ENCODE results near the gene ZNF557. TPM values are rescaled to one million over a fixed set of nuclear protein-coding genes. Genes with fewer than 3 reads are reported as not detected.
A peak's percentile ranks its signal among the peaks of the same experiment; 100 is the strongest.

ZNF557 gene
- total RNA-seq, 1 donor, result 19.5 TPM

DNA sequence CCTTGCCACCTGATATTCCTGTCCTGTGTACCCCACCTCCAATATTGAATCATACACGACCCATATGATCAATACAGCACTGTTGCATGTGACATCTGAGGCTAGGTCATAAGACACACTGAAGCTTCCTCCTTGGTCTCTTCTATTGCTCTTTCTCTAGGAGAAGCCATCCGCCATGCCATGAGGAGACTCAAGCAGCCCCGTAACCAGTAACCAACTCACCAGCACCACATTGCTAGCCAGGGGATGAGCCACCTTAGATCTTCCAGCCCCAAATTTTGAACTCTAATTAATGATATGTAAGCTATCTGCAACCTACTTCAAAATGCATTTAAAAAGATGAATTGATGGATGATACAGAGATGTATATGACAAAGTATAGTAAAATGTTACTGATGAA is 28.6 kb downstream of the ZNF557 start:
- H4K20me1 ChIP-seq (ENCODE audit: insufficient read depth, low read length), result no peaks in the 10 kb centered on the region
- TF ChIP-seq CTCF (IDR thresholded peaks at IDR 0.05; ENCODE audit: extremely low read depth, low read depth, low read length), result no peak
- peak overlapping the region; percentile 90 for H3K4me3 ChIP-seq (ENCODE audit: insufficient read depth, low read length)
- H3K36me3 ChIP-seq (ENCODE audit: insufficient read depth, low read length), result no peaks in the 10 kb centered on the region
- no peaks in the 10 kb centered on the region for H3K9me3 ChIP-seq (ENCODE audit: low read depth, low read length)
- no peak for DNase-seq (ENCODE audit: insufficient read length, low spot score, missing footprints)
- H3K79me2 ChIP-seq (ENCODE audit: insufficient read depth, low read length), result no peaks in the 10 kb centered on the region
- H3K4me1 ChIP-seq (ENCODE audit: insufficient read depth, low read length), result peaks cover 5% of the 10 kb centered on the region
- H2AFZ ChIP-seq (ENCODE audit: low read length), result no peak overlapping the region
- no peaks in the 10 kb centered on the region for H3K27me3 ChIP-seq (ENCODE audit: insufficient read depth, low read length)
- peak overlapping the region; percentile 93 for H3K4me2 ChIP-seq (ENCODE audit: insufficient read depth, low read length)
- H3K27ac ChIP-seq (ENCODE audit: low read depth, low read length), result no peak overlapping the region

DNA sequence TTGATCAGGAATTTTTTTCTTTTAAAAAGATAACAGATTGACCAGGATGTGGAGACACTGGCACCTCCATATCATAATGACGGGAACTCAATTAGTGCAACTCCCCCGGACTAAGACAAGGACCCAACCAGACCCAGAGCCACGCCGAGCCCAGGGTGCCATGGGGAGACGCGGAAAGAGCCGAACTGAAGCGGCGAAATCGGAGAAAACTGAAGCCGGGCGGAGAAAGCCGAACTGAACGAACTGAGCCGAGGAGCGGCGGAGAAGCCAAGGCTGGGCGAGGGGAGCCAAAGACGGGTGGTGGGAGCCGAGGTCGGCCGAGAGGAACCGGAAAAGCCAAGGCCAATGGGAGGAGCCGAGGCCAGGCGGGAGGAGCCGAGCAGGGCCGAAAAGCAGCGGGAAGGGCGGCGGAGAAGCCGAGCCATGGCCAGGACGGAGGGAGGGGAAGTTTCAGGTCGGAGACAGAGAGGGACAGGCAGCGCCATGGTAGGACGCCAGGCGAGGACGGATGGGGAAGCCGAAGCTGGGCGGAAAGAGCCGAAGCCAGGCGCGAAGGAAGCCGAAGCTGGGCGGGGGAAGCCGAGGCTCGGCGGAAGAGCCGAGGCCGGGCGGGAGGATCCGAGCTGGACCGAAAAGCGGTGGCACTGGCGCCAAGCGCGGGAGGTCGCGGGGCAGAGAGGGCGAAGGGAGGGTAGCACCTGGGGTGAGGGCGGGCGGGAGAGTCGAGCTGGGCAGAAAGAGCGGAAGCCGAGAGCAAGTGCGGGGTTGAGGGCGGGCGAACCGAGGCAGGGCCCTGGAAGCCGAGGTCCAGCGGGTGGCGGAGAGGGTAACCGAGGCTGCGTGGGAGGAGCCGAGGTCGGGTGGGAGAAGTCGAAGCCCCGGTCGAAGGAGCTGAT is 29.4 kb downstream of the ZNF557 start:
- H3K79me2 ChIP-seq (ENCODE audit: insufficient read depth, low read length), result no peaks in the 10 kb centered on the region
- no peak for TF ChIP-seq CTCF (IDR thresholded peaks at IDR 0.05; ENCODE audit: extremely low read depth, low read depth, low read length)
- H3K36me3 ChIP-seq (ENCODE audit: insufficient read depth, low read length), result no peaks in the 10 kb centered on the region
- no peaks in the 10 kb centered on the region for H4K20me1 ChIP-seq (ENCODE audit: insufficient read depth, low read length)
- H2AFZ ChIP-seq (ENCODE audit: low read length), result peak overlapping the region; percentile 96
- peaks cover 5% of the 10 kb centered on the region for H3K4me1 ChIP-seq (ENCODE audit: insufficient read depth, low read length)
- H3K9me3 ChIP-seq (ENCODE audit: low read depth, low read length), result no peaks in the 10 kb centered on the region
- peak; percentile 95 for DNase-seq (ENCODE audit: insufficient read length, low spot score, missing footprints)
- H3K4me3 ChIP-seq (ENCODE audit: insufficient read depth, low read length), result peak overlapping the region; percentile 90
- H3K27ac ChIP-seq (ENCODE audit: low read depth, low read length), result peak overlapping the region; percentile 82
- no peaks in the 10 kb centered on the region for H3K27me3 ChIP-seq (ENCODE audit: insufficient read depth, low read length)
- H3K4me2 ChIP-seq (ENCODE audit: insufficient read depth, low read length), result peak overlapping the region; percentile 93

GRCh38 chr19:7099597-7099921 is 30.1 kb downstream of the ZNF557 start:
- Histone ChIP-seq H4K20me1 (ENCODE audit: insufficient read depth, low read length) (no peaks in the 10 kb centered on the region), H3K36me3 (ENCODE audit: insufficient read depth, low read length) (no peaks in the 10 kb centered on the region), H3K27me3 (ENCODE audit: insufficient read depth, low read length) (no peaks in the 10 kb centered on the region), H3K27ac (ENCODE audit: low read depth, low read length) (peak overlapping the region; percentile 82), H3K4me3 (ENCODE audit: insufficient read depth, low read length) (peak overlapping the region; percentile 90), H3K79me2 (ENCODE audit: insufficient read depth, low read length) (no peaks in the 10 kb centered on the region), H3K9me3 (ENCODE audit: low read depth, low read length) (no peaks in the 10 kb centered on the region), H2AFZ (ENCODE audit: low read length) (peak overlapping the region; percentile 96), H3K4me1 (ENCODE audit: insufficient read depth, low read length) (peaks cover 5% of the 10 kb centered on the region), H3K4me2 (ENCODE audit: insufficient read depth, low read length) (peak overlapping the region; percentile 93)
- no peak for TF ChIP-seq CTCF (IDR thresholded peaks at IDR 0.05; ENCODE audit: extremely low read depth, low read depth, low read length)
- DNase-seq (ENCODE audit: insufficient read length, low spot score, missing footprints), result no peak

DNA sequence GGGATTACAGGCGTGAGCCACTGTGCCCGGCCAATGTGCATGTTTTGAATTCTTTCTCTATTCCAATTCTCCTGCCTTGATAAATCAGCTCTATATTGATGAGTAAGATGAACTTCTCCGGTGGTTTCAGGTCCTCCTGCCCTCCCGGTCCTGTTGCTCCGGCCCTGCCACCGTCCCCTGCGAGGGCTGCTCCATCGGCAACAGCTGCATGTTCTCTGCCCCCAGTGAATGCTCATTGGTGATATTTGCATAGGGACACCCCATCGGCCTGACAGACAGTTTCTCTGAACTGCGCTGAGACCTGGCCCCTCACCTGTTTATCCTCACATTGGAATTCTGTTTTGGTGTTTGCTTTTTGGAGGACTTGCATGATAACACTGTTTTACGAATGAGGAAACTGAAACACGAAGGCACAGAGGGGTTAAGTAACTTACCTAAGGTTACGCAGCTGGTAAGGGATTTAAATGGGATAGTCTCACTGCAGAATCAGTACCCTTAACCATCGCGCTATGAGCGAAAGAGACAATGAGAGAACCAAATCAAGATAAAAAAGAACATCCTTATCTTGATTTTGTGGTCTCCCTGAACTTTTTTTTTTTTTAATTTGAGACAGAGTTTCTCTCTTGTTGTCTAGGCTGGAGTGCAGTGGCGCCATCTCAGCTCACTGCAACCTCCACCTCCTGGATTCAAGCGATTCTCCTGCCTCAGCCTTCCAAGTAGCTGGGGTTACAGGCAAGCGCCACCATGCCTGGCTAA is 32.2 kb downstream of the ZNF557 start:
- Histone ChIP-seq H3K79me2 (ENCODE audit: insufficient read depth, low read length) (no peaks in the 10 kb centered on the region), H2AFZ (ENCODE audit: low read length) (no peak overlapping the region), H3K4me1 (ENCODE audit: insufficient read depth, low read length) (peaks cover 5% of the 10 kb centered on the region), H3K27me3 (ENCODE audit: insufficient read depth, low read length) (no peaks in the 10 kb centered on the region), H3K36me3 (ENCODE audit: insufficient read depth, low read length) (no peaks in the 10 kb centered on the region), H3K9me3 (ENCODE audit: low read depth, low read length) (no peaks in the 10 kb centered on the region), H4K20me1 (ENCODE audit: insufficient read depth, low read length) (no peaks in the 10 kb centered on the region), H3K27ac (ENCODE audit: low read depth, low read length) (no peak overlapping the region), H3K4me2 (ENCODE audit: insufficient read depth, low read length) (no peak overlapping the region), H3K4me3 (ENCODE audit: insufficient read depth, low read length) (no peak overlapping the region)
- no peak for DNase-seq (ENCODE audit: insufficient read length, low spot score, missing footprints)
- no peak for TF ChIP-seq CTCF (IDR thresholded peaks at IDR 0.05; ENCODE audit: extremely low read depth, low read depth, low read length)
